Chondrocyte (in vitro differentiated cells): ENCODE measurements around the gene GRIA4. TPM values are rescaled to one million over a fixed set of nuclear protein-coding genes. Genes with fewer than 3 reads are reported as not detected.
"Not testable (repeated sequence)": the region's sequence is repeated elsewhere in the genome, so short reads cannot be mapped to it uniquely, and the experiment has no call there.

Experiments used
- DNase-seq: peaks from one replicate; pipeline ENCODE4 v3.0.0; 2021; ENCODE audit warnings: mixed read lengths, low spot score
- H3K27ac Mint-ChIP-seq: one replicate; pipeline ENCODE4 v1.8.0; 2021; ENCODE audit warnings: mild to moderate bottlenecking, moderate library complexity, mixed read lengths; ENCODE audit not compliant: unreplicated experiment
- H3K27me3 Mint-ChIP-seq: 2 replicates; pipeline ENCODE4 v1.8.0; 2021; ENCODE audit warnings: low read depth, mixed read lengths
- H3K36me3 Mint-ChIP-seq: 2 replicates; pipeline ENCODE4 v1.8.0; 2021; ENCODE audit warnings: low read depth, mixed read lengths
- H3K4me1 Mint-ChIP-seq: 2 replicates; pipeline ENCODE4 v1.8.0; 2021; ENCODE audit warnings: low read depth, mild to moderate bottlenecking, mixed read lengths
- H3K4me3 Mint-ChIP-seq: one replicate; pipeline ENCODE4 v1.8.0; 2021; ENCODE audit warnings: mild to moderate bottlenecking, moderate library complexity, mixed read lengths; ENCODE audit not compliant: unreplicated experiment
- H3K9me3 Mint-ChIP-seq: 2 replicates; pipeline ENCODE4 v1.8.0; 2021; ENCODE audit warnings: low read depth, mixed read lengths
- total RNA-seq: library from RNA; stranded (reverse); gene quantifications from 3 replicates; pipeline ENCODE4 v1.2.1, GENCODE V29; 2021
- TF ChIP-seq, protein P1 (sequence below): fragments of 200-600 bp; sonication (generic); IDR thresholded peaks from 2 replicates; pipeline ENCODE4 v1.5.0; 2021; ENCODE audit warnings: antibody characterized with exemption, mild to moderate bottlenecking, moderate library complexity

GRIA4 gene
- total RNA-seq, 1 donor from 2014 or later, result not detected

DNA sequence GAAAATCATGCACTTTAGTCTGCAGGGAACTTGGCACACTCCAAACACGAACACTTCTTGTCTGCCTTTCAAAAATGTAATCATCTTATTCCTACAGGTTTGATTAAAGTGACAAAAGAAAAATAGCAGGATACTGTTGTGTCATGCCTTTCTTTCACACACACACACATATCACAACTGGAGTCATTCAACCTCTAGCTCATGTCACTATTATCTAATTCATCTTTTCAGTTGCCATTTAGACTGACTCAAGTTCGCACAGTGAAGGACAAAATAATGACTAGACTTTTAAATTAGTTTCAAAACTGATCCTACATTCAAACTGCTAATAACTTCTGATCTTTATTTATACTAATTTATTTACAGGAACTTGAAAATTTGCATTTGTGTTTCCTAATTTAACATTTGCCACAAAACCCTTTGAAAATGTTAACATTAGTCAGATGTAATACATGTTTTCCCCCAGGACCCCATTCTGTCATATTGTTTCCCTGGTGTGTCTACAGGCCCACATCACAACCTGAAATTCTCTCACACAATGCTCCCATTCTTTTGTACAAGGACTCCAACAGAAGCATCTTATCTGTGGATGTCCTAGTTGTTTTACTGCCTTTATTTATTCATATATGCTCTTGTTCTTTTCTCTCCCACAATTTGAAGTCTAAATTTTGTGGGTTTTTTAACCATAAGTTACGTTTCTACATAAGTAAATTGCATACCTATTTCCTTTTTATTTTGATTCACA, 171.1 kb downstream of the GRIA4 start:
- Mint-ChIP-seq H3K36me3 (no peaks in the 10 kb centered on the region), H3K27ac (no peak overlapping the region), H3K4me3 (no peak overlapping the region), H3K9me3 (no peaks in the 10 kb centered on the region), H3K4me1 (no peaks in the 10 kb centered on the region), H3K27me3 (peaks cover 5% of the 10 kb centered on the region)
- DNase-seq, result no peak
- TF ChIP-seq, protein P1, sequence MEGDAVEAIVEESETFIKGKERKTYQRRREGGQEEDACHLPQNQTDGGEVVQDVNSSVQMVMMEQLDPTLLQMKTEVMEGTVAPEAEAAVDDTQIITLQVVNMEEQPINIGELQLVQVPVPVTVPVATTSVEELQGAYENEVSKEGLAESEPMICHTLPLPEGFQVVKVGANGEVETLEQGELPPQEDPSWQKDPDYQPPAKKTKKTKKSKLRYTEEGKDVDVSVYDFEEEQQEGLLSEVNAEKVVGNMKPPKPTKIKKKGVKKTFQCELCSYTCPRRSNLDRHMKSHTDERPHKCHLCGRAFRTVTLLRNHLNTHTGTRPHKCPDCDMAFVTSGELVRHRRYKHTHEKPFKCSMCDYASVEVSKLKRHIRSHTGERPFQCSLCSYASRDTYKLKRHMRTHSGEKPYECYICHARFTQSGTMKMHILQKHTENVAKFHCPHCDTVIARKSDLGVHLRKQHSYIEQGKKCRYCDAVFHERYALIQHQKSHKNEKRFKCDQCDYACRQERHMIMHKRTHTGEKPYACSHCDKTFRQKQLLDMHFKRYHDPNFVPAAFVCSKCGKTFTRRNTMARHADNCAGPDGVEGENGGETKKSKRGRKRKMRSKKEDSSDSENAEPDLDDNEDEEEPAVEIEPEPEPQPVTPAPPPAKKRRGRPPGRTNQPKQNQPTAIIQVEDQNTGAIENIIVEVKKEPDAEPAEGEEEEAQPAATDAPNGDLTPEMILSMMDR, result no peak

DNA sequence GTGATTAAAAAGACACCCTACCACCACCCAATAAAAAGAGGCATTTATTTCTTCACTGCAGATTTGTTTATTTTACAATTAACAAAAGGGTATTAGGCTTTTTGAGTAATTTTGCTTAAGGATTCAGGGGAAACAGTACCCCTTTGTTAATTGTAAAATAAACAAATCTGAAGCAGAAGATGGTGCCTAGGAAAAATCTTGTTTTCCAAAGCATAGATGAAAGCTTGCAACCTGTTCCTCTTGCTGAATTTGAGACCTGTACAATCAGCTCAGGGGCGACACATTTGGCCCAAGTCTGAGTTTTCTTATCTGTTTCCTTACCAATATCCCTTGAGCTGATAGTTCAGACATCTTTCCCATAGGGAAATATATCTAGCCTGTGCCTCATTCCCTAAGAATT, 171.9 kb downstream of the GRIA4 start:
- H3K9me3 Mint-ChIP-seq, result no peaks in the 10 kb centered on the region
- DNase-seq, result no peak
- no peak overlapping the region for H3K27ac Mint-ChIP-seq
- H3K4me1 Mint-ChIP-seq, result no peaks in the 10 kb centered on the region
- no peak overlapping the region for H3K4me3 Mint-ChIP-seq
- TF ChIP-seq, protein P1, result no peak
- no peaks in the 10 kb centered on the region for H3K36me3 Mint-ChIP-seq
- H3K27me3 Mint-ChIP-seq, result peaks cover 5% of the 10 kb centered on the region

DNA sequence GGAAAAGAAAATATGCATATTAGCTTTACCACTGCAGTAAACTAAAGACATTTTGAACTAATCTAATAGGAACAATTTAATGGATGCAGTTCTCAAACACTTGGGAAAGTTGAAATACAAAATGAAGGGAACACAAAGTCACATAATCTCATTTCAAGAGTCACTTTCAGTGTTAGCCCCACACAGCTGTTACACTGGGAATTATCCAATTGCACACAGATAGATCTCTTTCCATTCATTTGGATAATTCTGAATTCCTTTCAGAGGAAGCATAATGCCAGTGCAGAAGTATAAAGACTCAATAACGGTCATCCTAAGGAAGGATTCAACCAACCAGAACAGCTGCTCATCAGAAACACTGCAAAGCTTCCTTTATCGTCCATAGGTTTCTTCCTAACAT, 173.3 kb downstream of the GRIA4 start:
- DNase-seq, result no peak
- H3K27me3 Mint-ChIP-seq, result peaks cover 5% of the 10 kb centered on the region
- no peak overlapping the region for H3K27ac Mint-ChIP-seq
- no peaks in the 10 kb centered on the region for H3K36me3 Mint-ChIP-seq
- no peaks in the 10 kb centered on the region for H3K4me1 Mint-ChIP-seq
- no peaks in the 10 kb centered on the region for H3K9me3 Mint-ChIP-seq
- no peak overlapping the region for H3K4me3 Mint-ChIP-seq
- TF ChIP-seq, protein P1, result no peak

DNA sequence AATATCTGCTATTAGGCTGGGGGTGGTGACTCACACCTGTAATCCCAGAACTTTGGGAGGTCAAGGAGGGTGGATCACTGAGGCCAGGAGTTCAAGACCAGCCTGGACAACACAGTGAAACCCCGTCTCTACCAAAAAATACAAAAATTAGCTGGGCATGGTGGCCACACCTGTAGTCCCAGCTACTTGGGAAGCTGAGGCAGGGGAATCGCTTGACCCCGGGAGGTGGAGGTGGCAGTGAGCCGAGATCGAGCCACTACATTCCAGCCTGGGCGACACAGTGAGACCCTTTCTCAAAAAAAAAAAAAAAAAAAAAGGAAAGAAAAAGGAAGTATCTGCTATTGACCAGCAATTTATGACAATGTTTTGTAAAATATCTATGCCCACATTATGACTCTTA, 176.0 kb downstream of the GRIA4 start:
- H3K4me1 Mint-ChIP-seq, H3K9me3 Mint-ChIP-seq, H3K27ac Mint-ChIP-seq, H3K27me3 Mint-ChIP-seq, H3K4me3 Mint-ChIP-seq, H3K36me3 Mint-ChIP-seq, DNase-seq: not testable (repeated sequence)

DNA sequence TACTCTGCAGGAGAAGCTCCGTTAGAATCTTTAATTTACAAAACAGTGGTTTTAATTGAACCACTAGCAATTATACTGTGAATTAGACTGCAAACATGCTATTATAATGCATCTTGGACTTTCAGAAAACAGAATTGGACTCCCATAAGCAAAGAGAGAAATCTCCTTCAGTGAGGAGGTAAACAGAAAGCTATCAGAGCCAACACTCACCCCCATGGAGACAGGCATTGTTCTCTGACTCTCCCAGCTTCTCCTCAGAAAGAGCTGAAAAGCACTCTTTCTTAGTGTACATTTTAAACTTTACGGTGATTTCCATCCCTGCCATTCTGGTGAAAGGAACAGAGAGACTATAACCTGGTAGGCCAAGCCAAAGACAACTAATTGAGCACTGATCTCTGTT, 176.9 kb downstream of the GRIA4 start:
- Mint-ChIP-seq H3K9me3 (no peaks in the 10 kb centered on the region), H3K27ac (no peak overlapping the region), H3K4me3 (no peak overlapping the region), H3K36me3 (no peaks in the 10 kb centered on the region), H3K4me1 (no peaks in the 10 kb centered on the region), H3K27me3 (peaks cover 3% of the 10 kb centered on the region)
- TF ChIP-seq, protein P1, result no peak
- DNase-seq, result no peak
